ENCODE results near the gene CHN2. TPM values are rescaled to one million over a fixed set of nuclear protein-coding genes. Genes with fewer than 3 reads are reported as not detected.

CHN2 gene
- polyA plus RNA-seq (132 and 136 TPM in 2 replicates), polyA minus RNA-seq (198 and 225 TPM in 2 replicates)

DNA sequence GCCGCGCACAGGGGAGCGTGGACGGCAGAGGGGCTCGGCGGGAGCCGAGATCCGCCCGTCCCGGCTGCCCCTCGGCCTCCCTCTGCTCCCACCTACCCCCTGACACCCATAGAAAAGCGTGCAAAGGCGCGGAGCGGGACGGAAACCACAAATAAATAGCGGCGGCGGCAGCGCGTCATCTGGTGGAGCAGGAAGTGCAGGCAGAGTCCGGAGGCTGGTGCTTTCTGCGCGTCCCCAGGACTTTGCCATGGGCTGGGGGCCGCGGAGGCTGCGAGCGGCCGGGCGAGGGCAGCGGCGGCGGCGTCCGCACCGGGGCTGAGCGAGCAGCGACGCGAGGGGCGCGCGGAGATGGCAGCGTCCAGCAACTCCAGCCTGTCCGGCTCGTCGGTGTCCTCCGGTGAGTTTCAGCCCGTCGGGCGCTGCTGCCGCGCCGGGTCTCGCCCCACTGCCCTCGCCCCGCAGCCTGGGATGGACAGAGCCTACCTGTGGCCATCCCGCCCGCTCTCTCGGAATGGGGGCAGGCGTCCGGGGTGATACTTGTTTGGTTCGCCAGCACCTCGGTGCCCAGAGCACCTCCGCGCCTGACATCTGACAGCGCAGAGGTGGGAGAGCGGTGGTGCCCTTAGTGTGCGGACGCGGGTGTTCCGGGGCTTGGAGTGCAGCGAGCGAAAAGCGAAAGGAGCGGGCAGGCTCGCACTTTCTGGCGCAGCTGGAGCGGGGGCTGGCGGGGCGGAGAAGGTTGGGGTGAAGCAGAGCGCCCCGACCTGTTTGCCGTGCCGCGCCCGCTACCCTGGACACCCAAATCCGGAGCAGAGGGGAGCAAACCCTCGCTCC is at the start of gene CHN2:
Gene CHN2, plus strand, starts transcription at position 182 of the 834 bp plus-strand sequence.
- Histone ChIP-seq H3K9me3 (ENCODE audit: low read length) (no peaks in the 10 kb centered on the region), H3F3A (ENCODE audit: insufficient read depth, low read length, poor library complexity, severe bottlenecking) (peaks cover 12% of the 10 kb centered on the region), H3K27ac (ENCODE audit: low read length) (peak within 1 kb of the TSS; percentile 97), H3K9me2 (ENCODE audit: insufficient read depth, low read length) (no peaks in the 10 kb centered on the region), H3K27me3 (ENCODE audit: insufficient read depth, low read depth, low read length) (no peaks in the 10 kb centered on the region), H3K36me3 (ENCODE audit: insufficient read depth, low read length) (no peaks in the 10 kb centered on the region), H2AFZ (ENCODE audit: low read depth, low read length) (peak within 1 kb of the TSS; percentile 29), H4K20me1 (ENCODE audit: insufficient read depth) (peaks cover 2% of the 10 kb centered on the region), H3K9ac (ENCODE audit: low read length) (peak within 1 kb of the TSS; percentile 98), H3K4me3 (ENCODE audit: low read length) (peak within 1 kb of the TSS; percentile 87), H3K4me2 (ENCODE audit: low read length) (peak within 1 kb of the TSS; percentile 94), H3K79me2 (replicated peaks; ENCODE audit: insufficient read depth, low read length) (peaks cover 66% of the 10 kb centered on the region)
- TF ChIP-seq POLR2AphosphoS5 (IDR thresholded peaks at IDR 0.05) (peak; percentile 64), EZH2 (IDR thresholded peaks at IDR 0.05; ENCODE audit: borderline replicate concordance, insufficient read depth, low read length, poor library complexity, severe bottlenecking) (no peak), SMC3 (conservative IDR thresholded peaks at IDR 0.05; ENCODE audit: poor library complexity) (peak; percentile 60), RAD21 (conservative IDR thresholded peaks at IDR 0.05) (peak; percentile 55), TAF1 (IDR thresholded peaks at IDR 0.05; ENCODE audit: low read depth) (peak; percentile 63), MXI1 (conservative IDR thresholded peaks at IDR 0.05; ENCODE audit: poor library complexity, severe bottlenecking) (peak; percentile 49), EP300 (conservative IDR thresholded peaks at IDR 0.05; ENCODE audit: poor library complexity, severe bottlenecking) (no peak)
- TF ChIP-seq, protein P1, sequence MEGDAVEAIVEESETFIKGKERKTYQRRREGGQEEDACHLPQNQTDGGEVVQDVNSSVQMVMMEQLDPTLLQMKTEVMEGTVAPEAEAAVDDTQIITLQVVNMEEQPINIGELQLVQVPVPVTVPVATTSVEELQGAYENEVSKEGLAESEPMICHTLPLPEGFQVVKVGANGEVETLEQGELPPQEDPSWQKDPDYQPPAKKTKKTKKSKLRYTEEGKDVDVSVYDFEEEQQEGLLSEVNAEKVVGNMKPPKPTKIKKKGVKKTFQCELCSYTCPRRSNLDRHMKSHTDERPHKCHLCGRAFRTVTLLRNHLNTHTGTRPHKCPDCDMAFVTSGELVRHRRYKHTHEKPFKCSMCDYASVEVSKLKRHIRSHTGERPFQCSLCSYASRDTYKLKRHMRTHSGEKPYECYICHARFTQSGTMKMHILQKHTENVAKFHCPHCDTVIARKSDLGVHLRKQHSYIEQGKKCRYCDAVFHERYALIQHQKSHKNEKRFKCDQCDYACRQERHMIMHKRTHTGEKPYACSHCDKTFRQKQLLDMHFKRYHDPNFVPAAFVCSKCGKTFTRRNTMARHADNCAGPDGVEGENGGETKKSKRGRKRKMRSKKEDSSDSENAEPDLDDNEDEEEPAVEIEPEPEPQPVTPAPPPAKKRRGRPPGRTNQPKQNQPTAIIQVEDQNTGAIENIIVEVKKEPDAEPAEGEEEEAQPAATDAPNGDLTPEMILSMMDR (IDR thresholded peaks at IDR 0.05; ENCODE audit: poor library complexity, severe bottlenecking) = peak; percentile 53
- TF ChIP-seq, protein P2, sequence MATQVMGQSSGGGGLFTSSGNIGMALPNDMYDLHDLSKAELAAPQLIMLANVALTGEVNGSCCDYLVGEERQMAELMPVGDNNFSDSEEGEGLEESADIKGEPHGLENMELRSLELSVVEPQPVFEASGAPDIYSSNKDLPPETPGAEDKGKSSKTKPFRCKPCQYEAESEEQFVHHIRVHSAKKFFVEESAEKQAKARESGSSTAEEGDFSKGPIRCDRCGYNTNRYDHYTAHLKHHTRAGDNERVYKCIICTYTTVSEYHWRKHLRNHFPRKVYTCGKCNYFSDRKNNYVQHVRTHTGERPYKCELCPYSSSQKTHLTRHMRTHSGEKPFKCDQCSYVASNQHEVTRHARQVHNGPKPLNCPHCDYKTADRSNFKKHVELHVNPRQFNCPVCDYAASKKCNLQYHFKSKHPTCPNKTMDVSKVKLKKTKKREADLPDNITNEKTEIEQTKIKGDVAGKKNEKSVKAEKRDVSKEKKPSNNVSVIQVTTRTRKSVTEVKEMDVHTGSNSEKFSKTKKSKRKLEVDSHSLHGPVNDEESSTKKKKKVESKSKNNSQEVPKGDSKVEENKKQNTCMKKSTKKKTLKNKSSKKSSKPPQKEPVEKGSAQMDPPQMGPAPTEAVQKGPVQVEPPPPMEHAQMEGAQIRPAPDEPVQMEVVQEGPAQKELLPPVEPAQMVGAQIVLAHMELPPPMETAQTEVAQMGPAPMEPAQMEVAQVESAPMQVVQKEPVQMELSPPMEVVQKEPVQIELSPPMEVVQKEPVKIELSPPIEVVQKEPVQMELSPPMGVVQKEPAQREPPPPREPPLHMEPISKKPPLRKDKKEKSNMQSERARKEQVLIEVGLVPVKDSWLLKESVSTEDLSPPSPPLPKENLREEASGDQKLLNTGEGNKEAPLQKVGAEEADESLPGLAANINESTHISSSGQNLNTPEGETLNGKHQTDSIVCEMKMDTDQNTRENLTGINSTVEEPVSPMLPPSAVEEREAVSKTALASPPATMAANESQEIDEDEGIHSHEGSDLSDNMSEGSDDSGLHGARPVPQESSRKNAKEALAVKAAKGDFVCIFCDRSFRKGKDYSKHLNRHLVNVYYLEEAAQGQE (IDR thresholded peaks at IDR 0.05; ENCODE audit: borderline replicate concordance) = no peak

DNA sequence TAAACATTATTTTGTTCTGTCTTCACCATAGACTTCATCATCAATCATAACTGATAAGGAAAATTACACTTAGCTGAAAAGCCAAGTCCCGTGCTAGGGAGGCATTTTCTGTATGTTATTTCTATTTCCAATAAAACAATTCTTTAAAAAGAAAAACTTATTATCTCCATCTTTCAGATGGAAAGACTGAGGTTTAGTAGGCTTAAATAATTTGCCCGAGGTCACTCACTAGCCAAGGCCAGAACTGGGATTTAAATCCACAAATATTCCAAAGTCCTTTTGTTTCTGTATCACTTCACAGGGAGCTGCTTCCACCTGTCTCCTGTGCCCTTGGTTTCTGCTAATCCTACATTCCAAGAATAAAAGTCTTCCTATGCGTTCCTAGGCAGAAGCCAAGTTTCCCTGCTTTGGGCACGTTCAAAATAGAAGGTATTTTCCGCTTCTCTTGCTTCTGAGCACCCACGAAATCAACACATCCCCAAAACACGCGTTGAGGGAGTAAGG is 49.0 kb upstream of the CHN2 start:
- H3K4me2 ChIP-seq (ENCODE audit: low read length) = no peak overlapping the region
- no peaks in the 10 kb centered on the region for H4K20me1 ChIP-seq (ENCODE audit: insufficient read depth)
- no peaks in the 10 kb centered on the region for H3F3A ChIP-seq (ENCODE audit: insufficient read depth, low read length, poor library complexity, severe bottlenecking)
- H3K27ac ChIP-seq (ENCODE audit: low read length) = no peak overlapping the region
- TF ChIP-seq MXI1 (conservative IDR thresholded peaks at IDR 0.05; ENCODE audit: poor library complexity, severe bottlenecking) = no peak
- TF ChIP-seq RAD21 (conservative IDR thresholded peaks at IDR 0.05) = no peak
- no peak for TF ChIP-seq EP300 (conservative IDR thresholded peaks at IDR 0.05; ENCODE audit: poor library complexity, severe bottlenecking)
- no peak for TF ChIP-seq TAF1 (IDR thresholded peaks at IDR 0.05; ENCODE audit: low read depth)
- no peak for TF ChIP-seq SMC3 (conservative IDR thresholded peaks at IDR 0.05; ENCODE audit: poor library complexity)
- no peak for TF ChIP-seq EZH2 (IDR thresholded peaks at IDR 0.05; ENCODE audit: borderline replicate concordance, insufficient read depth, low read length, poor library complexity, severe bottlenecking)
- TF ChIP-seq, protein P1 (IDR thresholded peaks at IDR 0.05; ENCODE audit: poor library complexity, severe bottlenecking) = no peak
- no peak for TF ChIP-seq POLR2AphosphoS5 (IDR thresholded peaks at IDR 0.05)
- TF ChIP-seq, protein P2 (IDR thresholded peaks at IDR 0.05; ENCODE audit: borderline replicate concordance) = no peak
- H3K36me3 ChIP-seq (ENCODE audit: insufficient read depth, low read length) = no peaks in the 10 kb centered on the region
- H2AFZ ChIP-seq (ENCODE audit: low read depth, low read length) = no peak overlapping the region
- H3K79me2 ChIP-seq (replicated peaks; ENCODE audit: insufficient read depth, low read length) = no peaks in the 10 kb centered on the region
- H3K9me3 ChIP-seq (ENCODE audit: low read length) = no peaks in the 10 kb centered on the region
- H3K9ac ChIP-seq (ENCODE audit: low read length) = no peak overlapping the region
- H3K27me3 ChIP-seq (ENCODE audit: insufficient read depth, low read depth, low read length) = peaks cover 22% of the 10 kb centered on the region
- peak overlapping the region; percentile 62 for H3K4me3 ChIP-seq (ENCODE audit: low read length)
- H3K9me2 ChIP-seq (ENCODE audit: insufficient read depth, low read length) = no peaks in the 10 kb centered on the region
